ENCODE measurements around the gene NECTIN1.
A peak's percentile ranks its signal among the peaks of the same experiment; 100 is the strongest.

Gene NECTIN1

DNA sequence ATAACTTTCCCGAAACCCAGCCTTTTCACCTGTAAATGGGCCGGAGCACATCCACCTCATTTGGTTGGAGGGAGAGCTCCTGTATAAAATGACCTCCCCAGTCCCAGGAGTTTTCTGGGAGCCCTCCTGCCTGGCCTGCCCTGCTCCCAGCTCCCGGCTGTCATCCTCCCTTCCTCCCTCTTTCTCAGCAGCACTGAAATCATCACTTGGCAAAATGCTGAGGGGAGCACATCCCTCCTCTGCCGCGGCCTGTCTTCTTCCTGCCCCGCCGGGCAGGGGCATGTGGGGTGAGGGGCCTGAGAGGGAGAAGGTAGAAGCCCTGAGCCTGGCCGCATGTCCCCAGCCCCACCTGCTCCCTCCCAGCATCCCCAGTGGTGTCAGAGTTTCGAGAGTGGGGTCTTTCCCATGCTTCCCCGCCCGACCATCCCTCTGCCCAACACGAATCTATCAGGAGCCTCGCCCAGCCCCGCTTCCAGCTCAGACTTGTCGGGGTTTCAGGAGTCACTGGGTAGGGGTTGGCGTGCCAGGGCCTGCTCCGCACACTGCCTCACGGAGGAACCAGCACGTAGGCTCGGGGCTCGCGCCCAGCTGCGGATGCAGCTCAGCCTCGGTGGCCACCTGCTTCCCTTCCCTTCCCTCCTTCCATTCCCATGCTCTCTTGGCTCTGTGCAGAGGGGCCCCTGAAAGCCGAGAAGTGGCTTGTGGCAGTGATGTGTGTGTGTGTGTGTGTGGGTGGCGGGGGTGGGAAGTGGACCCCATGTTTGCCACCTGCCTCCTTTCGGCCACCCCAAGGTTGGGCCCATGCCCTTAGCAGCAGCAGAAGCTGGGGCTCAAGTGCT is 37.1 kb downstream of the NECTIN1 start:
- no peak for DNase-seq (ENCODE audit: low read depth)

DNA sequence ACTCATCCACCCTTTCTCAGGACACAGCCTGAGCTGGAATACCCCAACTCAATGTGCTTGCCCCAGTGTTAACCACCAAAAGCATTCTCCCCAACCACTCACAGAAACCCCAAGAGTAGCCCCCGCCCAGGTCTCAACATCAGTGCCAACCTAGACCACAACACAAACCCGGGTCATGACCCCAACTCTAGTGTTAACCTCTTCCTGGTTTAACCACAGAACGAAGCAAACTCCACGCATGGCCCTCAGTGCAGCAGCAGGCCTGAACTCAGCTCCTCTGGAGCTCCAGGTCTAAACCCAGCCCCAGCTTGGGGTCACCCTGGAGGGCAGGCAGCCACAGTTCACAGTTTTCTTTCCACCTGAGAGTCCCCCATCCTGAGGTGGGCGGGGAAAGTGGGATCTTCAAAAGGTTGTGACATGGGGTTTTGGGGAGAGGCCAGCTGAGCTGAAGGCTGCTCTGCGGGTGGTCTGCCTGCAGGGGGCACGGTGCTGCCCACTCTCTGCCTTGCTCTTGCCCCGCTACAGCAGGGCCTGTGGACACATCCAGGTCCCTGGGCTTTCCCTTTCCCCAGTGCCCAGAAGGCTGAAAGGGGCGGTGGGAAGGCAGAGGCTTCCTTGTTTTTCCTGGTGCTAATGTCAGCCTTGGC is 37.9 kb downstream of the NECTIN1 start:
- DNase-seq (ENCODE audit: low read depth), result no peak

GRCh38 chr11:119689302-119689701 is 39.7 kb downstream of the NECTIN1 start:
- no peak for DNase-seq (ENCODE audit: low read depth)

GRCh38 chr11:119688356-119688755 is 40.6 kb downstream of the NECTIN1 start:
- no peak for DNase-seq (ENCODE audit: low read depth)

DNA sequence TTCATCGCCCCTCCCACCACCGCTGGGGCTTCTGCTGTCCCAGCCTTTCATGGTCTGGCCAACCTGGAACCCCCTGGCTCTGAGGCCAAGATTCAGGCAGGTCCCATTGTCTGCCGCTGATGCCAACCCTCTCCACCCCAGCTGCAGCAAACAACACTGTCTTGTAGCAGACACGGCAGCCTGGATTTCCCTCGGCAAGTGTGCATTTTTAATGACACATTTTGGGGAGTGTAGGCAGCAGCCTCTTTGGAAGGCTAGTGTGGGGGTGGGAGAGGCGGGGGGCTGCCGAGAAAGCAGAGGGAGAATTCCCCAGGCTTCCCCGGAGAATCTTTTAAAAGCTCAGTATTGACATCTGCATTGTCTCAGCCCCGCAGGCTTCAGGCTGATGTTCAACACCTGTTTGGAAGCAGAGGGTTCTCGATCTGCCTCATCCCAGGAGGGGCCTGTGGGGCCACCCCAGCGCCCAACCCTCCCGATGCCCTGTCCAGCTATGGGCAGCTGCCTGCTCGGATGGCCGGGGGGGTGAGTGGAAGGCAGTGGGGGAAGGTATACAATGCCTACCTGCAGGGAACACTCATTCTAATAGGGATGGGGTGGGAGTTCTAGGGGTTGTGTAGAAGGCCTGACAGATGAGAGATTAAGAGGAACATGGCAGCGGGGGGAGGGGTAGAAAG is 41.5 kb downstream of the NECTIN1 start:
- no peak for DNase-seq (ENCODE audit: low read depth)

DNA sequence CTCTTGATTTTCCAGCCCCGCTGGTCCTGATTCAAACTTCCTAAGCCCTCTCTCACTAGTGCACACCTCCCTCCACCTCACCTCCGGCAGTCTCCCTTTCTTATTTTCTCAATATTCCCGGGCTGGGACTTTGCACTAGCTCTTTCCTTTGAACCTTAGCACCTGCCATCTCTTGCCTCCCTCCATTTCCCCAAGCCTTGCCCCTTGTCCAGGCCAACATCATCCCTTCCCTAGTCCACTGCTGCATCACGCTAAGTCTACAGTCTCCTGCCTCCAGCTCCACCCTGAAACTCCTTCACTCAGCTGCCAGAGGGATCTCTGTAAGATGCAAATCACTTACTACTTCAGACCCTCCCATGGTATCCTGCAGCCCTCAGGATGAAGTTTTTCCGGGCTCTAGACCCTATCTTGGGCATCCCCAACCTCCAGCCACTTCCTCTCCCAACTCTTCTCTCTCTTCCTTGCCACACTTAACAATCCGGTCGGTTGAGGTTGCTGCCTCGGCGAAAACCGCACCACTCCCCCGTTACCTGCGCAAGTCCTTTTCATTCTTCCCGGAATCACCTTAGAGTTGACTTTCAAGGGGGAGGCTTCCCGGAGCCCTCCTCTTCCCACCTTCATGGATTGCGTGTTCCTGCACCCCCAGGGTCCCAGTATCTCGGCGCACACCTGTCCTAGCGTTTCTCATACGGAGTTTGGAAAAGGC is 42.7 kb downstream of the NECTIN1 start:
- DNase-seq (ENCODE audit: low read depth), result no peak

GRCh38 chr11:119685111-119685746 is 43.8 kb downstream of the NECTIN1 start:
- DNase-seq (ENCODE audit: low read depth), result no peak

DNA sequence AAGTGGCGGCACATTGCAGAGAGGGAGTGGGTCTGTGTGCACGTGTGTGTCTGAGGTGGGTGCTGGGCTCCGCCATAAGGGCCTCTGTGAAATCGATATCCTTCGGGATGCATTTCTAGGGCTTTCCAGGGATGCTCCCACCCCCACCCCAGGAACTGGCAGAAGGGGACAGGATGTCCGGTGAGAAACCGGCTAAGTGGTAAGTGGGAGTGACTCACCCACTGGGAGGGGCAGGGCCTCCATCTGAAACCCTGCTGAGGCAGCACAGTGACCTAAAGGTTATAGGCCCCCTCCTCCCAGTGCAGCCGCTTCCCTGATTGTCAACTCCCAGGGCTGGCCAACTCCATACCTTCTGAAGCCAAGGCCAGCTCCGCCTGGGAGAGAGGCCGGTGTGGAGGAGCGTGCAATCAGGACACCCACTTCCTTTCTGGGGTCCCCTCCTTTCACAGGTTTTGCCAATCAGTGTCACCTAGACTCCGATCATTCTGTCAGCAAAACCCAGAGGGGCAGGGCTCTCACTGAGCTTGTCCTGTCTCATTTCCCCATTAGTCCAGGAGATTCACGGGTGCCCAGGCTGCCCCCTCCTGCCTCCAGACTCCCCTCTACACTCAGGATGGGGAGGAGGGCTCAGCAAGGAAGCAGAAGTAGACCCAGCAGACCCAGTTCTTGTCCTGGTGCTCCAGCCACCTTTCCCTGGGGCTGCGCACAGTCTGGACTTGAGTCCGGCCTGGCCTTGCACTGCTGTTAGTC is 44.5 kb downstream of the NECTIN1 start:
- DNase-seq (ENCODE audit: low read depth), result no peak

GRCh38 chr11:119683783-119684182 is 45.2 kb downstream of the NECTIN1 start:
- DNase-seq (ENCODE audit: low read depth), result no peak

- no peak for DNase-seq (ENCODE audit: low read depth)
Observed at GRCh38 chr11:119681361-119681910, 47.6 kb downstream of the NECTIN1 start.

- DNase-seq (ENCODE audit: low read depth), result no peak
Observed at GRCh38 chr11:119680541-119681360, 48.2 kb downstream of the NECTIN1 start.

DNA sequence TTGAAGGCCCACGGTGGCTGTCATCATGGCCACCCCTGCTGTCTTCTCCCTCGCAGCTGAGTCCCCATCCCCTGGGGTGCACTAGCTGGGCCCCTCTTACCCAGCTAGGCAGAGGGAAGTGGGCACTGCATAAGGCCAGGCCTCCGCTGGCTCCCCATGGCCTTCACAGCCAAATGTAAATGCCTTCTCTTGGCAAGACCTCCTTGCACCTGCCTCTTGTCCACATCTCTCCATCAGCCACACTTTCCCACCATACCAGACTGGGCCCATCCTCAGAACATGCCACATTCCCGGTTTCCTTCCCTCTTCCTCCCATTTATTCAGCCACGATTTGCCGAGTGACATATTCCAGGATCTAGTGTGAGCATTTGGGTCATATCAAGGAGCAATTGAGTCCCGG is 49.7 kb downstream of the NECTIN1 start:
- no peak for DNase-seq (ENCODE audit: low read depth)

DNA sequence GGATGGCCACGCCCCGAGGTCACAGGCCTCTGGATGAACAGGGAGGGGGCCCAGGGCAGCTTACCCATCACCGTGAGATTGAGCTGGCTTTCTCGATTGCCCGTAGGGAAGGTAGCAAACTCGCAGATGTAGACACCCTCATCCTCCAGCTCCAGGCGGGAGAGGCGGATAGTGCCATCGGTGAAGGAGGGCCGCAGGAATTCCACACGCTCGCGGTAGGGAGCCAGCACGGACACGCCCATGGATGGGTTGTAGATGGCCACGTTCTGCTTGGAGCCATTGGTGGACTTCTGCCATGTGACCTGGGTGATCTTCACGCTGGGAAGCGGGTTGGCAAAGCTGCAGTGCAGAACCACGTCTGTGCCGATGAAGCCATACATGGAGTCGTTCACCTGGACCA is 50.6 kb downstream of the NECTIN1 start:
- DNase-seq (ENCODE audit: low read depth), result no peak

- no peak for DNase-seq (ENCODE audit: low read depth)
Observed at GRCh38 chr11:119677840-119678239, 51.2 kb downstream of the NECTIN1 start.

DNA sequence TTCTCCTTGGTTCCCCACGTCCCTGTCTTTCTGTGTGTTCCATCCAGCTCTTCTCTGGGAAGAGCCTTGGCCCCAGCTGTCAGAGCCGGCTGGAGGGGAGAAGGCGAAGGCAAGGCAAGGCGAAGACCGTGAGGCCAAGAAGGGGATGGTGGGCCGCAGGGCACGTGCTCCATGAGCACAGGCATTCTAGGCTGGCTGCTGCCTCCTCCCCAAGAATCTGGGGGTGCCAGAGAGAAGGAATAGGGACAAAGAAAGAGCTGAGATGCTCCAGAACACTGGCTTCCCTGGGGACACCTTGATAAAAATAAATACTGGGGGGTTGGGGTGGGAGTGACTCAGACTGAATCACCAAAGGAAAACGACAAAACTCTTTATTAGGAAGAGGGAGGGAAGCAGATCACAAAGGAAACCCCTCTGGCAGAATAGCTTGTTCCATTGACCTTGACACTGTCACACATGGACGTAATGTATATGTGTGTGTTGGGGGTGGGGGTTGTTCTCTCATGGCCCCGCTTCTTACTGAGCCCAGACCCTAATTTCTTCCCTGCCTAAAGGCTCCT is 52.5 kb downstream of the NECTIN1 start:
- DNase-seq (ENCODE audit: low read depth), result no peak

DNA sequence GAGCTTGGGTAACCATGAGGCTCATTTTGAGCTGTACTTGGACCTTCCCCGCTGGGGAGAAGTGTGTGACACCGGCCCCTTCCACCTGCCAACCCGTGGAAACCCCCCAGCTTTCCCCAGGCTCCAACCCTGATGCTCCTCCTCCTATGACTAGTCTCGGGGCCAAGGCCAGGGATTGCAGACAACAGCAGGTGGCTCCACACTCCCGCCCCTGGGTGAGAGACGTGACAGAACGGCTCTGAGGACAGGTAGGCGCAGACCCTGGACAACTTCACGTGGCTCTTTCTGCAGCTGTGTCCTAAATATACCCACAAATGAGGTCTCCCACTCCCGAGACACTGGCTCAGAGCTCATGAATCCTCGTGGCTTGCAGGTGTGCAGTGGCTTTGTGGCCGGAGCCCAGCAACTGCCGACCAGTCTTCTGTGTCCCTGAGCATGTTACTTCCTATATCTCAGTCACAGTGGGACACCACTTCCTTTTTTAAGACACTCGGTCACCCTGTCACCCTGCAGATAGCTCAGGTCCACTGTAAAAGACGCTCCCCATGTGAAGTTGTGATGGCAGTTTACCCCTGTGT is 55.2 kb downstream of the NECTIN1 start:
- DNase-seq (ENCODE audit: low read depth), result peak; percentile 16

DNA sequence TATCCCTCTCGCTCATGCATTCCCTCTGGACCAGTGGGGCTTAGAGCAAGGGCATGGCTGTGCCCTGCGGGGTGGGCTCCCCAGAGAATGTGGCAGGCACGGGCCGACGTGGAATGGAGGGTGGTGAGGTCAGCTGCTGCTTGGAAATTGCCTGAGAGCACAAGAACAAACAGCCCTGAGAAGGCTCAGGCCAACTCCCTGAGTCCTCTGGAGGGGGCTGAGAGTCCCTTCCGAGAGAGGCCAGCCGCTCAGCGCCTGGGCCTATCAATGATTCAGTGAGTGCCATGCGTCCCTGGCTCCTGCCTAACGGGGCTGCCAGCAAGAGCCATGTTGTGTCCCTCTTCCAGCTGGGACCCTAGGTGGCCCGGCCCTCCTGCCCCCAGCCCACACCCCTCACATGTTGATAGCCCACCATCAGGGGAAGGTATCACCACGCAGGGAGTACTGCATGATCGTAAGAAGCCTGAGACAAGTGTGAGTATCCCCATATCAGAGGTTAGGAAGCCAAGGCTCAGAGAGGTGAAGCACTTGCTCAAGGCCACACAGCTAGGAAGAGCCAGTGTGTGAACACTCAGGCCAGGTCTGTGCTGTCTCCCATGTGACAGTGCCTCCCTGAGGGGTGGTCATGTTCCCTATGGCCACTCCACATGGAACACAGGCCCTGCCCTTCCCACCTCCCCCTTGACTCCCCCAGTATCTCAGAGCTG is 55.8 kb downstream of the NECTIN1 start:
- no peak for DNase-seq (ENCODE audit: low read depth)

DNA sequence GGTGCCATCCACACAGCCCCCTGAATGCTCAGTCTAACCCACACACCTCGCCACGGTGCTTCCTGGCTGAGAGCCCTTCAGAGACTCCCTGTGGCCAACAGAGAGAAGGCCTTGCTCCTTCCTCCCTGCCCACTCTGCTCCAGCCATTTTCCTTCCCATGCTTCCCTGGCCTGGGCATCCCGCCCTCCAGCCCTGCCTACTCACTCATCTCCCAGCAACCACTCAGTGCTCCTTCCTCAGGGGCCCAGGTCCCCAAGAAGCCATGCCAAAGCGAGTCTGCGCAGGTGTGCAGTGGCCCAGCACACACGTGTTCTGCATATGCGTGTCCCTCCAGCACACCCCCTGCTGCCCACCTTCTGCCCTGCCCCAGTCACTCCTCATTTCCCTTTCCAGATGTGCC is 56.4 kb downstream of the NECTIN1 start:
- DNase-seq (ENCODE audit: low read depth), result no peak

GRCh38 chr11:119671561-119672015 is 57.4 kb downstream of the NECTIN1 start:
- no peak for DNase-seq (ENCODE audit: low read depth)
